HFFc6 (cell line): ENCODE results near the gene PLCG1. TPM values are rescaled to one million over a fixed set of nuclear protein-coding genes. Genes with fewer than 3 reads are reported as not detected.
A peak's percentile ranks its signal among the peaks of the same experiment; 100 is the strongest.

Source experiments
- DNase-seq: peaks from one replicate; pipeline ENCODE4 v3.0.0-alpha.2; 2018
- H3K27ac Mint-ChIP-seq: 2 replicates; pipeline ENCODE4 v1.8.0; 2020; ENCODE audit warnings: mild to moderate bottlenecking, mixed read lengths
- H3K27me3 Mint-ChIP-seq: 2 replicates; pipeline ENCODE4 v1.8.0; 2021; ENCODE audit warnings: mild to moderate bottlenecking, moderate library complexity, mixed read lengths; ENCODE audit not compliant: insufficient read depth
- H3K36me3 Mint-ChIP-seq: 2 replicates; pipeline ENCODE4 v1.8.0; 2021; ENCODE audit warnings: low read depth, mixed read lengths
- H3K4me1 Mint-ChIP-seq: 2 replicates; pipeline ENCODE4 v1.8.0; 2020; ENCODE audit warnings: low read depth, mixed read lengths
- H3K4me3 Mint-ChIP-seq: 2 replicates; pipeline ENCODE4 v1.8.0; 2020; ENCODE audit warnings: mild to moderate bottlenecking, moderate library complexity, mixed read lengths
- H3K9me3 Mint-ChIP-seq: 2 replicates; pipeline ENCODE4 v1.8.0; 2020; ENCODE audit warnings: mild to moderate bottlenecking, mixed read lengths
- CTCF ChIP-seq: fragments of 200-600 bp; sonication (generic); IDR thresholded peaks from 2 replicates; pipeline ENCODE4 v1.5.0; 2021; ENCODE audit warnings: antibody characterized with exemption, mild to moderate bottlenecking
- total RNA-seq, 6 experiments: library from RNA; stranded (reverse); fragmentation: NEBNext Ultra II Directional; extraction: Animal tissue kit (Norgen Biotek cat#: 25700); gene quantifications; 2 replicates in 1 of 6; 3 replicates in 5 of 6; pipeline ENCODE4 v1.2.3, GENCODE V29; 2021

PLCG1 gene
- total RNA-seq, 6 experiments from 2014 or later = 44.4 to 62.1 (median 50.1) TPM

GRCh38 chr20:41181567-41181966, 44.2 kb downstream of the PLCG1 start:
- no peak overlapping the region for H3K4me3 Mint-ChIP-seq
- peak overlapping the region; percentile 46 for H3K27ac Mint-ChIP-seq
- peaks cover 46% of the 10 kb centered on the region for H3K4me1 Mint-ChIP-seq
- no peaks in the 10 kb centered on the region for H3K9me3 Mint-ChIP-seq
- TF ChIP-seq CTCF = no peak
- DNase-seq = no peak
- peaks cover 40% of the 10 kb centered on the region for H3K36me3 Mint-ChIP-seq
- peaks cover 4% of the 10 kb centered on the region for H3K27me3 Mint-ChIP-seq

DNA sequence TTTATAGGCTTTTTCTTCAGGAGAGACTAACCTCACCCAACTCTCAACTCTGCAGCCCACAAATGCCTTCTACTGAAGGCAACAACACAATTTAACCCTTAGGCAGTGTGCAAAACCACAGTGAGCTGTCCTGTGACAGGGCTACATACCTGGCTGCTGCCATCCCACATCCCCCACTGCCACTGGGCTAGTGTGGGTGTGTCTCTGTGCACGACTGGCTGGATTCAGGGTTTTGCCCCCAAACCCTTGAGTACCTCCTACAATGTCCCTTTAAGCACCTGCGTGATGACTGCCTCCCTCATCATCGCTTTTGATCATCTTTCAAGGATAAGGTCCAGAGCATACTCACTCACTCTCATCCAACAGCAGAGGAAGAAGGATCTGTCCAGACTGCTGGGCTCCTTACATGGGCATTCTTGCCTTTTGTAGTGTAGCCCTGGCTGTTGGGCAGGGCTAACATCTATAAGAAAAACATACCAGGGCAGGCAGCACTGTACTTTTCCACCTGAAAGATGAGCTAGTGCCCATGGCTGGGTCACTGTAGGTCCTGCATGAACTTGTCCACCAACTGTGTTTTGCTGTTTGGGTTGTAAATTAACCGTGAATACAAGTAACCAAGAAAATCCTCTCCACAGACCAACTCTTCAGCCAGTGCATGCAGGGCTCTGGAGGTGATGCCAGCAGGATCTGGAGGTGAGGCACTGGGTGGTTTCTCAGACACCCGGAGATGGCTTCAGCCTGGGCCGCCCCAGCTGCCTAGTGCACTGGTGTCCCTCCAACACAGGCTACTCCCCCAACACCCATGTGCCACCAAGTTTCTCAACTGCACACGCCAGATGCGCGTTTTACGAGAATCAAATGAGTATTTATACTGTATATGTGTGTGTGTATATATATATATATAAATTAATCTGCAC, 45.2 kb downstream of the PLCG1 start:
- H3K9me3 Mint-ChIP-seq = no peaks in the 10 kb centered on the region
- H3K27me3 Mint-ChIP-seq = peaks cover 4% of the 10 kb centered on the region
- H3K27ac Mint-ChIP-seq = peak overlapping the region; percentile 46
- no peak for TF ChIP-seq CTCF
- no peak for DNase-seq
- H3K4me1 Mint-ChIP-seq = peaks cover 37% of the 10 kb centered on the region
- peaks cover 40% of the 10 kb centered on the region for H3K36me3 Mint-ChIP-seq
- H3K4me3 Mint-ChIP-seq = no peak overlapping the region

DNA sequence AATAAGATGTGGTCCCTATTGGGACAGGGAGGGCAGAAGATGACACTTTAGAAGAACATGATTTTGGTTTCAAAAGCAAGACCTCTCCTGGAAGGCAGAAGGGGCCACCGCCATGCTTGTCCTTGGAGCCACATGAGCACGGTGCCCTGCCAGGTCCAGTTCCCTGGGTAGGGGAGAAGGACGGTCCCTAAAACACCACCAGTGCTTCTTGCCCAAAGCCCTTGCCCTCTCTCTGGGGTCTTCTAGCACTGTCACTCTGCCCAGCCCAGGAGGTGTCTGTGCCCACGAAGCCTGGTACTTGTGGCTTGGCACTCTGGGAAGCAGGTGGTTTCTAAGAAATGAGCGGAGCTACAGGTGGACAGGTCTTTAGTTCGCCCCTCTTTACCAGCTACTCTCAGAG, 46.0 kb downstream of the PLCG1 start:
- no peak for TF ChIP-seq CTCF
- Mint-ChIP-seq H3K27me3 (peaks cover 3% of the 10 kb centered on the region), H3K27ac (no peak overlapping the region), H3K4me1 (peaks cover 28% of the 10 kb centered on the region), H3K9me3 (no peaks in the 10 kb centered on the region; the same call in 1 of the 2 replicates), H3K36me3 (peaks cover 42% of the 10 kb centered on the region), H3K4me3 (no peak overlapping the region)
- DNase-seq = no peak

DNA sequence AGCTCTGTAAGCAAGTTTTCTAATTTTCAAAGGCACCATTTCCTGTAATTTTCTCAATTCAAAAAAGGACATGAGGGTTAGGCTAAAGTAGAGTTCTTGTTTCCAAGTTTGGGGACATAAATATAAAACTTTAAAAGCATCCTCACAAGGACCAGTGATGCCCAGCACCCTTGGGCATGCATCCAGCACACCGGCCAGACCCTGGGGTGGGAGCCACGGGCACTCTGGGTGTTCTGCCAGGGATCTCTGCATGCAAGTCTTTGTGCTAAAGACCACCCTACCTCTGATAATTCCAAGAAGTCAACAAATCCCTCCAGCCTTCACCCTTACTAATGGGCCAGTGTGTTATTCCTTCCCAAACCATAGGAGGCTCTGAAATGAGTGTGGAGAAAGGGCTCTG, 46.5 kb downstream of the PLCG1 start:
- no peak for TF ChIP-seq CTCF
- DNase-seq = no peak
- Mint-ChIP-seq H3K4me3 (no peak overlapping the region), H3K27me3 (peaks cover under 1% of the 10 kb centered on the region), H3K27ac (no peak overlapping the region), H3K9me3 (no peaks in the 10 kb centered on the region; the same call in 1 of the 2 replicates), H3K36me3 (peaks cover 42% of the 10 kb centered on the region), H3K4me1 (peaks cover 28% of the 10 kb centered on the region)

- Mint-ChIP-seq H3K27ac (no peak overlapping the region; the same call in 1 of the 2 replicates), H3K36me3 (peaks cover 51% of the 10 kb centered on the region), H3K4me1 (peaks cover 35% of the 10 kb centered on the region), H3K9me3 (peaks cover 11% of the 10 kb centered on the region), H3K4me3 (no peak overlapping the region), H3K27me3 (no peaks in the 10 kb centered on the region; the same call in 1 of the 2 replicates)
- no peak for TF ChIP-seq CTCF
- no peak for DNase-seq
Observed at GRCh38 chr20:41185013-41185757, 47.8 kb downstream of the PLCG1 start.
